Urothelium cell line (cell line): ENCODE measurements around the gene TGM3.

Experiments
- DNase-seq: peaks from one replicate; pipeline ENCODE4 v3.0.0; 2011; ENCODE audit warnings: low spot score, mixed read lengths
- FAIRE-seq: peaks from 2 replicates; lab custom pipeline; 2011; peaks lifted over from hg19 to GRCh38; lab: Jason Lieb, UNC

The TGM3 gene

GRCh38 chr20:2335096-2335870, 39.5 kb downstream of the TGM3 start:
- DNase-seq (no peak), FAIRE-seq (no peak)

- no peak for FAIRE-seq
- no peak for DNase-seq
Measured at GRCh38 chr20:2336471-2336870, 40.7 kb downstream of the TGM3 start.

GRCh38 chr20:2337142-2337541, 41.3 kb downstream of the TGM3 start:
- DNase-seq, result no peak

DNA sequence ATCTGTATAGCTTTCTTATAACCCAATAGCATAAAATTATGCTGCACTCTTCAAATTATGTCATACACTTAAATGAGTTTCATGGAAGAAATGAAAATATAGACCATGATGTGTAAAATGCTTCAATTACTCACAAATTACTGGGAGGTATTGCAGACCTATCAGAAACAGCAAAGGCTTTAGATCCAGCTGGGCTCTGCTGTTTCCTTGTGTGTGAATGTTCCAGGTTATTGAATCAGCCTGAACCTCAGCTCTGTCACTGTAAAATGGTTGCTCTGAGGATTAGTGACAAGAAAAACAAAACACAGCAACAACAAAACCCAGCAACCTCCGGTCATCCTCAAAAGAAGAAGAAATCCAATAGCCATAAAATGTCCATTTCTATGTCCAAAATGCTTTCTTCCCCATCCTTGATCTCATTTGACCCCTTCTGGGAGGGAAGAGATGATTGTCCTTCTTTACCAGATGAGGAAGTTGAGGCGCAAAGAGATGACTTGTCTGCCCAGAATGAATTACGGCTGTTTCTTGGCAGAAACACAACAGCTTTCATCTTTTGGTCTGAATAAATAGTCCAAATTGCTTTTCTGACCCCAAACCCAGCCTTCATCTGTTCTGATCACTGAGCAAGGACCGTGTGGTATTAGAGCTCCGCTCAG, 42.7 kb downstream of the TGM3 start:
- FAIRE-seq (no peak), DNase-seq (no peak)

More at GRCh38 chr20:2337142-2337541, 41.3 kb downstream of the TGM3 start:
- no peak for FAIRE-seq

GRCh38 chr20:2340136-2340535, 44.3 kb downstream of the TGM3 start:
- FAIRE-seq, result no peak
- no peak for DNase-seq

DNA sequence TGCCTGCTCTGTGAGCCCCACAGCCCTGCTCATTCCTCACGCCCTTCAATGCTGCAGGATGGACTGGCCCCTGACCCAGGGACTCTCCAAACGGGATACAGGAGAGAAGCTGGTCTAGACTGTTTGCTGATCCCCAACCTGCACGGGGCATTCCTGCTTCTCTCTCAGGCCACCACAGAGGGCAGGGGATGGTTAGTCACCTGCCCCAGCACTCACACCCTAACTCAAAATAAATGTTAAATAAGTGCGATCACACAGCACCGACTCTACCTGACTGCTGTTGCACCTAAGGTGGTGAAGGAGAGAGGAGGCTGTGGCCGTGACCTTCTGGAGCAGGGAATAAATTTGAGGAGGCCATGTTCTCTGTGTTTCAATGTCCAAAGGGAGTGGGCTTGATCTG, 45.0 kb downstream of the TGM3 start:
- FAIRE-seq, result no peak
- no peak for DNase-seq

DNA sequence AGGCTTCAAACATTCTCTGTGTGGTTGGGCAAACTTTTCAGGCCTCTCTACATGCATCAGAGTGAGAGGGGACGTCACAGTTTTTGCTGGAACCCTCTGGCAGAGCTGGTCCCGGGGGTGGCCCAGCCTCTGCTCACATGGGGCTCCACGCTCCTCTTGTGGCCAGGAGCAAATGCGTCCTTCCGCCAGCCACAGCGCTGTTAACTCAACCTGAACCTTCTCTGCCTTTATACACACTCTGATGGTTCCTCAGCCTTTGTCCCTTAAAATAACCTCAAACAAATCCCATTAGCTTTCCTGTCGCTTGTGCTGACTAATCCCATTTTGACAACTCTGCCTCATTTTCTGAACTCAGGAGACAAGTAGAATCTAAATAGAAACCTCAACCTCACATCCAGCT, 45.5 kb downstream of the TGM3 start:
- no peak for DNase-seq
- FAIRE-seq, result no peak

DNA sequence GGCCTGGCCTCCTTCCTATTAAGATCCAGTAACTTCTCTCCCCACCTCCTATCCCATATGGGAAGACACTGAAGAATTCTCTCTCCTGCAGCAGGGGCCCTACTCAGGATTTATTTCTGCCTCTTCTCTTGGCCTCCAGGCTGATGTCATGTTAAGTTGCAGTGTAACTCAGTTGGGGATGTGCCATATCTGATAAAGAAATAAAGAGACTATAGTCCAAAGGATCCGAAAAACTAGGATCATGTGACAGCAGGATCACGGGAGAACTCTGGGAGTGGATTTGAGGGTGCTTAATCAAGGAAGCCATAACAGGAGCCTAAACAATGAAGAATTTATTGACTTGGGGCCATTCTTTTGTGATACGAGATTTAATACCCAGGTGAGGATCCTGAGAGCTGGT, 46.4 kb downstream of the TGM3 start:
- FAIRE-seq (no peak), DNase-seq (no peak)

DNA sequence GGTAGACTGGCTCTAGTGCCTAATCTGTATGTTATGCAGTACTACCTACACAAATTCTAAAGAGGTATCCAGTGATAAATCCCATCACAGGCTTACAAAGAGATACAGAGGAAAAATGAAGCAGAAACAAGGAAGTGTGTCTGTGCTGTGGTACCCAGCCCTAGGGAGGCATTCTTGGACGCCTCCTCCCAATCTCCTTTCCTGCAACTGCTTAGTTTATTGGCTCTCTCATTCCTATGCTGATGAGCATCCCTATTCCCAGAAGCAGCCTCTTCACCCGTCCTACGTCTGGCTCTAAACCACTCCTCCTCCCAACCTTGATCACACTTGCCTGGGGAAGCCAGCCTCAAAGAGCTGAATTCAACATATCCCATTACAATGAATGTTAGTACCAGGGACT, 50.4 kb downstream of the TGM3 start:
- no peak for FAIRE-seq
- DNase-seq, result no peak

- FAIRE-seq, result no peak
- no peak for DNase-seq
Measured at GRCh38 chr20:2348336-2348735, 52.5 kb downstream of the TGM3 start.

GRCh38 chr20:2349801-2350200, 54.0 kb downstream of the TGM3 start:
- FAIRE-seq (no peak), DNase-seq (peak; percentile 27)

GRCh38 chr20:2350606-2351005, 54.8 kb downstream of the TGM3 start:
- DNase-seq, result no peak
- no peak for FAIRE-seq

DNA sequence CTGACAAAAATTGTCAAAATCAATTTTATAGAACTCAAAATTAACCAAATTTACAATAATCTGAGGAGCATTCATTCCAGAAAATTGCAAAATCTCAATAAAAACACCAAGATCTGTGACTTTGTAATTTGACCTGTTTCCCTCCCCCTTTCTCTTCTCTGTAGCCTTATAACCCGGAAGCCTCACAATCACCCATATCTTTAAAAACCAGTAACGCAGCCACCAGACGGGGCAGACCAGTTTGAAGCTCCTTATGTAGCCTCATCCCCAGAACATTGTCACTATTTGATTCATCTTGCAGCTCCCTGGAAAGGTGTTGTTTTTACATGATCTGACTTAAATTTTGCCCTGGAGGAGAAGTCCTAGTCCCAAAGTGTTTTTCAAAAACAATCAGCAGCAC, 57.4 kb downstream of the TGM3 start:
- DNase-seq (no peak), FAIRE-seq (no peak)

GRCh38 chr20:2357114-2357513, 61.3 kb downstream of the TGM3 start:
- DNase-seq (no peak), FAIRE-seq (no peak)

DNA sequence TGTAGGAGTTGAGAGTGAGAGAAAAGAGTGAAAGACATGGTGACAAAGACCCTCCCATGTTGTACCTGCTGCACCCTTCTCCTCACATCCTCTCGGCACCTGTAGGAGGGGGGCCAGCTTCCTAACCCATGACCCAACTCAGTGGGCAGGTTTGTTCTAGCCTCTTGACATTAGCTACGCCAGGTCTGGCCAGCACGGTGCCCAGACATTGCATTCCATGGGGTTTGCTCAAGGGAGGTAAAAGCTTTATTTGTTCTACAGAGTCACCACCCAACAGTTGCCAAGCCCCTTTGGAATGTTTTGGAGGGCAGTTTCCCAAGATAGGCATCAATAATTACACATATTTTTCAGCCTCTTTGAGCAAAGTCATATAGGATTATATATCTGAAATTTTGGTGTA, 62.2 kb downstream of the TGM3 start:
- DNase-seq (no peak), FAIRE-seq (no peak)

DNA sequence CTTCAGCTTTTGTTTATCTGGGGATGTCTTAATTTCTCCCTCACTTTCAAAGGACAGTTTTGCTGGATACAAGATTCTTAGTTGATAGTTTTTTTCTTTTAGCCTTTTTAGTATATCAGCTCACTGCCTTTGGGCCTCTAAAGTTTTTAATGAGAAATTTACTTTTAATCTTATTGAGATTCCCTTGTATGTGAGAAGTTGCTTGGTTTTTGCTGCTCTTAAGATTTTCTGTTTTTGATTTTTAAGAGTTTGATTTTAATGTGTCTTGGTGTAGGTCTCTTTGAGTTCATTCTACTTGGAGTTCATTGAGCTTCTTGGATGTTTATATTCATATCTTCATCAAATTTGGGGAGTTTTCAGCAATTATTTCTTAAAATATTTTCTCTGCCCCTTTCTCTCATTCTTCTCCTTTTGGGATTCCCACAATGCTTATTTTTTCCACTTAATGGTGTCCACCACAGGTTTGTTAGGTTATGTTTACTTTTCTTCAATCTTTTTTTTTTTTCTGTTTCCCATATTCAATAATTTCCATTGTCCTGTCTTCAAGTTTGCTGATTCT, 65.3 kb downstream of the TGM3 start:
- no peak for DNase-seq
- no peak for FAIRE-seq

- DNase-seq, result no peak
- no peak for FAIRE-seq
Measured at GRCh38 chr20:2363187-2363586, 67.4 kb downstream of the TGM3 start.

DNA sequence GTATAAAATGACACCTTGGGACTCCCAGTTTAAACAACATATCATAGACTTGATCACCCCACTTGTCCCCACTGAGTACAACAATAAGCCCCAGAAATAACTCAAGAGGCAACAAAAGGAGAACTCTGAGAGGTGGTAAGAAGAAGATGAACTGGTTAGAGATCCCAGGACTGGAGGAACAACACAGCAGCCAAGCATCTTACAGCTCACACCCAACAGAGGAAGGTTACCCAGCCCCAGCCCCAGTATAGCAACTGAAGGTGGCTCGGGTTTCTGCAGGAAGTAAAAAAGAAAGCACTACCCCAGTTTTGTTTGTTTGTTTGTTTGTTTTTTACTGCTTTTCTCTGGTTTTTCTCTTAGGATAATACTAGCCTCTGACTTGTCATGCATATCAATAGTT, 67.8 kb downstream of the TGM3 start:
- DNase-seq (no peak), FAIRE-seq (no peak)

GRCh38 chr20:2364044-2364443, 68.2 kb downstream of the TGM3 start:
- DNase-seq (no peak), FAIRE-seq (no peak)

GRCh38 chr20:2365091-2365490, 69.3 kb downstream of the TGM3 start:
- DNase-seq (no peak), FAIRE-seq (no peak)

- DNase-seq, result no peak
- FAIRE-seq, result no peak
Measured at GRCh38 chr20:2365666-2366065, 69.9 kb downstream of the TGM3 start.

- no peak for FAIRE-seq
- no peak for DNase-seq
Measured at GRCh38 chr20:2368621-2369020, 72.8 kb downstream of the TGM3 start.
